GM18526 (cell line): Measurements from ENCODE around the gene CRY1.

Source experiments
- POLR2A ChIP-seq: IDR thresholded peaks from 3 replicates; pipeline ENCODE4 v1.6.1; 2011; ENCODE audit not compliant: insufficient read length; ENCODE audit errors: extremely low read depth

Gene CRY1

DNA sequence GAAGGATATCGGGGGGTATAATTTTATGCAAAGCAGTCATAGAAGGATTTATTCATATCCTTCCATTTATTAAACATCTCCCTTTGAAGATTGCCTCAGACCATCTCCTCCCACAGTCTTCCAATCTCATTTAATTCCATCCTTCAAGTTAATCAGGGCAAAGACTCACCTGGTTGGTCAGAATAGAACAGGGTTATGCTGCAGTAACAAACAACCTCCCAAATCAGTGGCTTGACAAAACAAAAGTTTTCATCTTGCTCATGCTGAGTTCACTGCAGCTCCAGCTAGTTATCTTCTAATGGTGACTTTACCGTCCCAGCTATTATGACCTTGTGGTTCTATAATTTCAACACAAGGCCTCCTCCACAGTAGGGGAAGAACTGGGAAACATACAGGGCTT is 57.6 kb downstream of the CRY1 start:
- no peak for TF ChIP-seq POLR2A

DNA sequence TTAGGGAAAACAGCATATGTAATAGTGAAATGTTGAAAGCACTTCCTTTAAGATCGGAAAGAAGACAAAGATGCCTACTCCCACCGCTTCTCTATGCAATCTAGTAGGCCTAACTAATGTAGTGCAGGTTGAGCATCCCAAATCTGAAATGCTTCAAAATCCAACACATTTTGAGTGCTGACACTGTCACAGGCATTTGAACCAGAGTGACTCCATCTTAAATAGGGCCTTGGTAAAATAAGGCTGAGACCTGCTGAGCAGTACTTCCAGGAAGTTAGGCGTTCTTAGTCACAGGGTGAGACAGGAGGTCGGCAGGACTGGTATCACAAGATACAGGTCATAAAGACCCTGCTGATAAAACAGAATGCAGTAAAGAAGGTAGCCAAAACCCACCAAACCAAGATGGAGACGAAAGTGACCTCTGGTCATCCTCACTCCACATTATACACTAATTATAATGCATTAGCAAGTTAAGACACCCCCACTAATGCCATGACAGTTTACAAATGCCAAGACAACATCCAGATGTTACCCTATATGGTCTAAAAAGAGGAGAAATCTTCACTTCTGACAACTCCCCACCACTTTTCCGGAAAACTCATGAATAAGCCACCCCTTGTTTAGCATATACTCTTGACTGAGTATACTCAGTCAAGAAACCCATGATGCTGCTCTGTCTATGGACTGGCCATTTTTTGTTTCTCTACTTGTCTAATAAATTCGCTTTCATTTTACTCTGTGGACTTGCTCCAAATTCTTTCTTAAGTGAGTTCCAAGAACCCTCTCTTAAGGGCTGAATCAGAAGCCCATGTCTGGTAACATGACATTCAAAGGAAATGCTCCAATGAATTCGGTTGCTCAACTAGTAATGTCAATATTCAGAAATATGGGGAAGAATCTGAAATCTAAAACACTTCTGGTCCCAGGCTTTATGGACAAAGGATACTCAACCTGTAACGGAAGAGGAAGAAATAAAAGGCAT is 59.3 kb downstream of the CRY1 start:
- TF ChIP-seq POLR2A = no peak

DNA sequence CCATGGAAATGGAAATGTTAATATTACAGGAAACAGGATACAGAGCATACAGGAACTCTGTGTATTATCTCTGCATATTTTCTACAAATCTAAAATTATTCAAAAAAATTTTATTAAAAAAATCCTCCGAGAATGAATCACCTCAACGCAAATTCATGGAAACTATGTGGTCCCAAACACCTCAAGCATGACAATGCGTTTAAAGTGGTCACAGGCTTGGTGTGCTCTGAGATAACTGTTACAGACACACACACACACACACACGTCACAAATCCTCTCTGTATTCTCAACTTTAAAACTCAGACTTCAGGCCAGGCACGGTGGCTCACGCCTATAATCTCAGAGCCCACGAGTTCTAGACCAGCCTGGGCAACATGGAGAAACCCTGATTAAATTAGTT is 61.1 kb downstream of the CRY1 start:
- no peak for TF ChIP-seq POLR2A

DNA sequence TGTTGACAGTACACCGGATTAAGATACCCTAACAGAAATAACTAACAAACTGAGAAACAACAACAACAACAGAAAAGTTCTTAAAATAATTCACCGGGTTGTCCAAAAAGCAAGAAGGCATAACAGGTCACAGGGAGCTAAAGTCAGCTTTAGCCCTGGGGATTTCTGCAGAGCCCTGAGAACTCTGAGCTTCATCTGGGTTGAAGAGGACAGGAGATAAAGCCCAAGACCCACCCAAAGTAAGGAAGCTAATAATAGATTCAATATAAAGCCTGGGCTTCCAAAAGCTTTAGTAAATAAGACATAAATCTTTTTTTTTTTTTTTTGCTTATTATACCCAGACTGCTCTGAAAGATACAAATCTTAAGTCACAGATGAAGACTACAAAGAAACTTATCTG is 62.3 kb downstream of the CRY1 start:
- no peak for TF ChIP-seq POLR2A

DNA sequence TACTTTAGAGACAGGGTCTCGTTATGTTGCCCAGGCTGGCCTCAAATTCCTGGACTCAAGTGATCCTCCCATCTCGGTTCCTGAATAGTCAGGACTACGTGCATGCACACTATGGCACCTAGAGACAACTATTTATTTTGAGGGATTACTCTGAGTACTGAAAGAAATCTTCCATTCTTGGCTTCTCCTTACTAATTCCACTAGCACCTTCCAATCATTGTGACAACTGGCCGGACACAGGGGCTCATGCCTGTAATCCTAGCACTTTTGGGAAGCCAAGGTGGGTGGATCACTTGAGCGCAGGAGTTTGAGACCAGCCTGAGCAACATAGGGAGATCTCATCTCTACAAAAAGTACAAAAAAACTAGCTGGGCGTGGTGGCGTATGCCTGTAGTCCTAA is 64.3 kb downstream of the CRY1 start:
- TF ChIP-seq POLR2A = no peak

DNA sequence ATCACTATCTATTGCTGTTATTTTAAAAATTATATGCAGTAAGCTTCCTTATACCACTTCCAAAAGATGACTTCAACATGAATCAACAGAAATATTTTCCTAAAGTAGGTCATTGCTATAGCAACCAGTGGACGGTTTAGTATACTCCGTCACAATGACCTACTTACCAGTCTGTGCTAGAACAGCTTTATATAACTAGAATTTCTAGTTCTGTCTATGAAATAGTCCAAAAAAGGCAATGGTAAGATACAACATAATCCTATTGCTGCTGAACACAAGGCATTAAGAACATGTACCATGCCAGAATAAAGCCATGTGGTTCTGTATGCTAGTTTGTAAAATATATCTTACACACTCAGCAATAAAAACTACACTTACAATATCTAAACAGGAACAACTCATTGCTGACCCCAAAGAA is 65.7 kb downstream of the CRY1 start:
- TF ChIP-seq POLR2A = no peak

DNA sequence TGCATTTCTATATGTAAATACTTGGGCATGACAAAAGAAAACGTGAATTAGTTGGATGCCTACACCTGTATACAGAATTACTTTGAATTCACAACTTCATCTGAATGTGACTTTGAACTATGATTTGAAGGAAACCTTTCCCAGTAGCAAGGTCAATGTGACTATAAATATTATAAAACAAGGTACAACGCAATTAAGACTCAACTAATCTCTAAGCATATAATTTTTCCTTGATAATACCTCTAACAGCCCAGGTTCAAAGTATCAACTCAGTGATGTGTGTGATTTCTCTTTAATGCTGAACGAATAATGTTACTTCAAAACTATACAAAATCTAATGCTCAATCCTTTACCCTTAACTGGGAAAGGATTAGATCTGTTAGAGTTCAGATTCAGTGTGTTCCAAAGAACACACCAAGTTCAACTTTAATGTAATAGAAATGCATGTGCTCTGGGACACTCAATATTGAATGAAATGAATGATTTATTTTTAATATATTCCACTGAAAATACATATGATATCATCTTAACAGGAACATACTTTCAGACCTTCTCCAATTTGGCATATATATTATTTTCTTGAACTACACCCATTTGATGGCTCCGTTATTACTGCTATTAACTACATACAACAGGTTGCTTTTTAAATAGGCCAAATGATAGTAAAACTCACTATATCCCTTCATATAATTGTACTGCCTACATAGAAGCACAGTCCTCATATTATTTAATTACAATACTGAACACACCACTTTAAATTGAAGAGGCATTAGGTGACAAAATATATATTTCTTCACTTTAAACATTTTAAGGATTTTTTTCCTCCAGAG is 66.3 kb downstream of the CRY1 start:
- no peak for TF ChIP-seq POLR2A

DNA sequence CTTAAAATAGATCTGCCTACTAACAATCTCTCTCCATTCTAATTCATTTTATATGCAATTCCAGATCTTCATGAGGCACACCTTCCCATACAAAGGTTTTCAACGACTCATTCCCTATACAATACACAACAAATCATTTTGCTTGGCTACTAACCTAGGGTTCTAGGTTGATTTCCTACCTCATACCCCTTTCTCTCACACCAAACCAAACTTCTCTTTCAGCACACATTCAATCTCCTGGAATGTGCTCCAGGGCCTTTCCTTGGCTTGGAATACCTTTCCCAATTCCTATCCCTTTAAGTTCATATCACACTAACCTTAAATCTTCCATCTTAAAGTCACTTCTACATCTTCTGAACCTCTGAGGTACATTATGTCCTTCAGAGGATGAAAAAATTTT is 67.7 kb downstream of the CRY1 start:
- TF ChIP-seq POLR2A = no peak

DNA sequence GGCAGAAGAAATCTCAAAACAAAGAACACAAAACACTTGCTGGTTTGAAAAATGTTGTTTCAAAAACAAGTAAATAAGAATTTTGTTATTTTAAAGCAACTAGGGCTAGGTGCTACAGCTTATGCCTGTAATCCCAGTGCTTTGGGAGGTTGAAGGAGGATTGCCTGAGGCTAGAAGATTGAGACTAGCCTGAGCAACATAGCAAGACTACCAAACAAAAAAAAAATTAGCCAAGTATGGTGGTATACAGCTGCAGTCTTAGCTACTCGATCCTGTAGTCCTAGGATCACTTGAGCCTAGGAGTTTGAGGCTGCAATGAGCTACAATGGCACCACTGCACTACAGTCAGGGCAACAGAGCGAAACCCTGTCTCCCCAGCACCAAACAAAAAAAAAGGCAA is 73.8 kb downstream of the CRY1 start:
- no peak for TF ChIP-seq POLR2A

DNA sequence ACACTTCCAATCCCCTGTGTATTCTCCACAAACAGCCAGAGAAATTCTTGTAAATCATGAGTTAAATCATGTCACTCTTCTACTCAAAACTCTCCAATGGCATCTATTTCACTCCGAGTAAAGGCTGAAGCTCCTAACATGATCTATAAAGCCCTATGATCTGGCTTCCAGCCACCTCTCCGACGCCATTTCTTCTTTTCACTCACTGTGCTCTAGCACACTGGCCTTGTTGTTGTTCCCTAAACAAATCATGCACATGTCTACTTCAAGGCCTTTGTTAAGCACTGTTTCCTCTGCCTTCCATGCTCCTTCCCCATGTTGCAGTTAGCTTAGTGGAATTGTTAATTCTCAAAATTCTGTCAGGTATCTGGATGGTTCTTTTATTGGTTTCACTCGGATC is 76.3 kb downstream of the CRY1 start:
- TF ChIP-seq POLR2A = no peak

DNA sequence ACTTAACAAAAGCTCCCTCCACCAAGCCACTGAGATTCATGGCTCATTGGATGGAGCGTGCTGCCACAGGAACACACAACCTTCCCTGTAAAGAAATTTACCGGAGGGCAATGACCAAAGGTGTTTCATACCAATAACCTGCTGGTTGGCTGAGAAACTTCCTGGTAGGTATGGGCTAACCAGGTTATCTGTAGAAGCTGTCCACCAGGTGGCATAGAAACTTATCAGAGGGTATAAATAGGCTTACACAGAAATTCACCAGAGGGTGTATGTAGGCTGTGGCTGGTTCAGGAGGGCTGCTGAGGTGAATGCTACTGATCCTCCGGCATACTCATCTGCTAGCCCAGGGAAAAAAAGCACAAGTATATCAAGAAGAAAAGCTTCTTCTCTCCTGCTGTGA is 79.3 kb downstream of the CRY1 start:
- TF ChIP-seq POLR2A = no peak

DNA sequence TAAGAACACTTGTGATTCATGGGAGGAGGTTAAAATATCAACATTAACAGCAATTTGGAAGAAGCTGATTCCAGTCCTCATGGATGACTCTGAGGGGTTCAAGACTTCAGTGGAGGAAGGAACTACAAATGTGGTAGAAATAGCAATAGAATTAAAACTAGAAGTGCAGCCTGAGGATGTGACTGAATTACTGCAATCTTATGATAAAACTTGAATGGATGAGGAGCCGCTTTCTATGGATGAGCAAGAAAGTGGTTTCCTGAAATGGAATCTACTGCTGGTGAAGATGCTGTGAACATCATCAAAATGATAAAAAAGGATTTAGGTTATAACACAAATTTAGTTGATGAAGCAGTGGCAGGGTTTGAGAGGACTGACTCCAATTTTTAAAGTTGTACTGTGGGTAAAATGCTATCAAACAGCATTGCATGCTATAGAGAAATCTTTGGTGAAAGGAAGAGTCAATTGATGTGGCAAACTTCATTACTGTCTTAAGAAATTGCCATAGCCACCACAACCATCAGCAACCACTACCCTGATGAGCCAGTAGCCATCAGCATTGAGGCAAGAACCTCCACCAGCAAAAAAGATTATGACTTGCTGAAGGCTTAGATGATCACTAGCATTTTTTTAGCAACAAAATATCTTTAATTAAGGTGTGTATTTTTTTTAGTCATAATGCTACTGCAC is 80.5 kb downstream of the CRY1 start:
- TF ChIP-seq POLR2A = no peak

DNA sequence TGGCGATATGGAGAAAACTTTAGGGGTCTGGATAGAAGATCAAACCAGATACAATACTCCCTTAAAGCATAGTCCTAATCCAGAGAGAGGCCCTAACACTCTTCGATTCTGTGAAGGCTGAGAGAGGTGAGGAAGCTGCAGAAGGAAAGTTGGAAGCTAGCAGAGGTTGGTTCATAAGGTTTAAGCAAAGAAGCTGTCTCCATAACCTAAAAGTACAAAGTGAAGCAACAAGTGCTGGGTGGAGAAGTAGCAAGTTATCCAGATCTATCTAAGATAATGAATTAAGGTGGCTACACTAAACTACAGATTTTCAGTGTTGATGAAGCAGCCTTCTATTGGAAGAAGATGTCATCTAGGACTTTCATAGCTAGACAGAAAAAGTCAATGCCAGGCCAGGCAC is 81.8 kb downstream of the CRY1 start:
- no peak for TF ChIP-seq POLR2A

DNA sequence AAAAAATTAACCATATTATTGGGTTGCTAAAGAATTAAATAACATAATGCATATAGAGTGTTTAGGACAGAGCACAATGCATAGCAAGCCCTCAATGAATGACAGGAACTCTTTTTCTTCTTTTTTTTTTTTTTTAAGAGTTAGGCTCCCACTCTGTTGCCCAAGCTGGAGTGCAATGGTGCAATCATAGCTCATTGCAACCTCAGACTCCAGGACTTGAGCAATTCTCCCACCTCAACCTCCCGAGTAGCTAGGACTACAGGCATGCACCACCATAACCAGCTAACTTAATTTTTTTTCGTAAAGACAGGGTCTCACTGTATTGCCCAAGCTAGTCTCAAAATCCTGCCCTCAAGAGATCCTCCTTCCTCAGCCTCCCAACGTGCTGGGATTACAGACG is 85.9 kb downstream of the CRY1 start:
- no peak for TF ChIP-seq POLR2A

DNA sequence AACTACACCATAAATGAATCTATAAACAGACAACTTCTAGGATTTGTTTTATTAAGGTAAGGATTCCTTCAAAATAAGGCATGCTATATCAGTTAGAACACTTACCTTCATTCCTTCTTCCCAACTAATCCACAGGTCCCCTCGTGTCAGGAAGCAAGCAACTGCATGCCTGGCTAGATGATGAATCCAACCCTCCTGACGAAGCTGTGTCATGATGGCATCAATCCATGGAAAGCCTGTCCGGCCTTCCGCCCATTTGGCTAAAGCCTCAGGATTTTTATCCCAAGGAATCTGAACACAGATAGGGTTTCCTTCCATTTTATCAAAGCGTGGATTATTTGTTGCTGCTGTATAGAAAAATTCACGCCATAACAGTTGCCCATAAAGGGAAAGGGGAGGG is 93.9 kb downstream of the CRY1 start:
- no peak for TF ChIP-seq POLR2A
